Neutrophil (primary cell): ENCODE measurements around the gene CACNA1D.

Source experiments
- H3K27ac ChIP-seq: fragments of 200-600 bp; sonication (generic); 2 replicates; pipeline ENCODE4 v1.5.1; 2016; ENCODE audit warnings: mild to moderate bottlenecking, moderate library complexity
- H3K27me3 ChIP-seq: fragments of 200-600 bp; sonication (generic); 2 replicates; pipeline ENCODE4 v1.6.0; 2016; ENCODE audit warnings: mild to moderate bottlenecking
- H3K36me3 ChIP-seq: fragments of 200-600 bp; sonication (generic); 2 replicates; pipeline ENCODE4 v1.5.1; 2017
- H3K4me1 ChIP-seq, 2 experiments: fragments of 200-600 bp in 1 of 2; sonication (generic) in 1 of 2; 1 replicate in 1 of 2; 2 replicates in 1 of 2; pipeline versions ENCODE4 v1.5.1 to v1.6.1; 2013 to 2016; ENCODE audit warnings: low read depth in 1 of 2, low read length in 1 of 2, mild to moderate bottlenecking in 1 of 2, moderate library complexity in 1 of 2; ENCODE audit not compliant: control insufficient read depth in 1 of 2, insufficient read depth in 1 of 2
- H3K4me3 ChIP-seq, 2 experiments: fragments of 200-600 bp in 1 of 2; sonication (generic) in 1 of 2; 1 replicate in 1 of 2; 2 replicates in 1 of 2; pipeline ENCODE4 v1.5.1; 2013 to 2016; ENCODE audit warnings: low read depth in 1 of 2, low read length in 1 of 2, mild to moderate bottlenecking in 1 of 2, moderate library complexity in 1 of 2
- H3K9me3 ChIP-seq: fragments of 200-600 bp; sonication (generic); 2 replicates; pipeline ENCODE4 v1.5.1; 2016
- CTCF ChIP-seq: fragments of 200-600 bp; sonication (generic); IDR thresholded peaks from 2 replicates; pipeline ENCODE4 v1.5.1; 2016; ENCODE audit warnings: antibody characterized with exemption

The CACNA1D gene

GRCh38 chr3:53846134-53846850, 351.9 kb downstream of the CACNA1D start, which contains the start of the genes CHDH and IL17RB:
TSS of gene CHDH (minus strand) at chr3:53846419. CDS start at chr3:53824008, 22,411 bp downstream.
TSS of gene IL17RB (plus strand) at chr3:53846568. CDS start at chr3:53846589, 21 bp downstream.
- Histone ChIP-seq H3K9me3 (no peaks in the 10 kb centered on the region), H3K4me3 (peak within 1 kb of the TSS; percentile 57 to 66), H3K36me3 (no peaks in the 10 kb centered on the region), H3K27me3 (peaks cover 79% of the 10 kb centered on the region), H3K4me1 (peaks cover 15 to 17% of the 10 kb centered on the region in 2 experiments), H3K27ac (no peak within 1 kb of the TSS)
- TF ChIP-seq CTCF, result no peak

GRCh38 chr3:53846851-53847155, 352.4 kb downstream of the CACNA1D start:
- Histone ChIP-seq H3K27ac (no peak overlapping the region), H3K4me1 (peaks cover 15 to 17% of the 10 kb centered on the region in 2 experiments), H3K27me3 (peaks cover 82% of the 10 kb centered on the region), H3K4me3 (peak overlapping the region; percentile 57 to 66), H3K9me3 (no peaks in the 10 kb centered on the region), H3K36me3 (no peaks in the 10 kb centered on the region)
- no peak for TF ChIP-seq CTCF

GRCh38 chr3:53849916-53850315, 355.5 kb downstream of the CACNA1D start:
- Histone ChIP-seq H3K4me1 (peaks cover 15 to 17% of the 10 kb centered on the region in 2 experiments), H3K36me3 (no peaks in the 10 kb centered on the region), H3K27ac (no peak overlapping the region), H3K4me3 (no peak overlapping the region), H3K27me3 (peaks cover 74% of the 10 kb centered on the region), H3K9me3 (no peaks in the 10 kb centered on the region)
- TF ChIP-seq CTCF, result no peak

- Histone ChIP-seq H3K27ac (no peak overlapping the region), H3K4me3 (no peak overlapping the region), H3K27me3 (peaks cover 73% of the 10 kb centered on the region), H3K9me3 (no peaks in the 10 kb centered on the region), H3K36me3 (no peaks in the 10 kb centered on the region), H3K4me1 (peaks cover 9% of the 10 kb centered on the region in 2 experiments)
- TF ChIP-seq CTCF, result no peak
These were observed 356.5 kb downstream of the CACNA1D start for GRCh38 chr3:53850895-53851294.

- H3K27ac ChIP-seq, result no peak overlapping the region
- peaks cover 23% of the 10 kb centered on the region for H3K27me3 ChIP-seq
- H3K4me1 ChIP-seq, result no peaks in the 10 kb centered on the region
- H3K9me3 ChIP-seq, result no peaks in the 10 kb centered on the region
- H3K36me3 ChIP-seq, result peaks cover 28% of the 10 kb centered on the region
- no peak overlapping the region for H3K4me3 ChIP-seq
- TF ChIP-seq CTCF, result no peak
These were observed 362.6 kb downstream of the CACNA1D start for GRCh38 chr3:53856964-53857363.
